ENCODE results near the gene PKP1.

Gene PKP1

GRCh38 chr1:201286445-201286844, 3.1 kb downstream of the PKP1 start:
- DNase-seq (ENCODE audit: low read depth) = no peak
- H3K4me3 ChIP-seq (ENCODE audit: low read depth, low read length) = no peak overlapping the region
- TF ChIP-seq CTCF (IDR thresholded peaks at IDR 0.05; ENCODE audit: control insufficient read depth, extremely low read depth, insufficient read depth) = no peak

- no peak for TF ChIP-seq CTCF (IDR thresholded peaks at IDR 0.05; ENCODE audit: control insufficient read depth, extremely low read depth, insufficient read depth)
- H3K4me3 ChIP-seq (ENCODE audit: low read depth, low read length) = no peak overlapping the region
- DNase-seq (ENCODE audit: low read depth) = no peak
These were observed 4.7 kb downstream of the PKP1 start for GRCh38 chr1:201288007-201288406.

GRCh38 chr1:201288765-201289164, 5.5 kb downstream of the PKP1 start:
- H3K4me3 ChIP-seq (ENCODE audit: low read depth, low read length) = no peak overlapping the region
- no peak for TF ChIP-seq CTCF (IDR thresholded peaks at IDR 0.05; ENCODE audit: control insufficient read depth, extremely low read depth, insufficient read depth)

GRCh38 chr1:201290551-201290950, 7.2 kb downstream of the PKP1 start:
- TF ChIP-seq CTCF (IDR thresholded peaks at IDR 0.05; ENCODE audit: control insufficient read depth, extremely low read depth, insufficient read depth) = no peak
- DNase-seq (ENCODE audit: low read depth) = no peak
- H3K4me3 ChIP-seq (ENCODE audit: low read depth, low read length) = no peak overlapping the region

More at GRCh38 chr1:201288765-201289164, 5.5 kb downstream of the PKP1 start:
- DNase-seq (ENCODE audit: low read depth) = no peak

- no peak for TF ChIP-seq CTCF (IDR thresholded peaks at IDR 0.05; ENCODE audit: control insufficient read depth, extremely low read depth, insufficient read depth)
- DNase-seq (ENCODE audit: low read depth) = no peak
These were observed 8.6 kb downstream of the PKP1 start for GRCh38 chr1:201291916-201292315.

GRCh38 chr1:201294876-201295275, 11.6 kb downstream of the PKP1 start:
- no peak overlapping the region for H3K4me3 ChIP-seq (ENCODE audit: low read depth, low read length)
- no peak for TF ChIP-seq CTCF (IDR thresholded peaks at IDR 0.05; ENCODE audit: control insufficient read depth, extremely low read depth, insufficient read depth)
- no peak for DNase-seq (ENCODE audit: low read depth)

More at GRCh38 chr1:201291916-201292315, 8.6 kb downstream of the PKP1 start:
- H3K4me3 ChIP-seq (ENCODE audit: low read depth, low read length) = no peak overlapping the region

GRCh38 chr1:201295346-201295745, 12.0 kb downstream of the PKP1 start:
- TF ChIP-seq CTCF (IDR thresholded peaks at IDR 0.05; ENCODE audit: control insufficient read depth, extremely low read depth, insufficient read depth) = no peak
- no peak overlapping the region for H3K4me3 ChIP-seq (ENCODE audit: low read depth, low read length)
- no peak for DNase-seq (ENCODE audit: low read depth)

Measured in LNCaP clone FGC (cell line).